Measurements from ENCODE around the gene IVD.

GRCh38 chr15:40369474-40369869 lies 36.1 kb upstream of the IVD start:
- TF ChIP-seq, protein P1, sequence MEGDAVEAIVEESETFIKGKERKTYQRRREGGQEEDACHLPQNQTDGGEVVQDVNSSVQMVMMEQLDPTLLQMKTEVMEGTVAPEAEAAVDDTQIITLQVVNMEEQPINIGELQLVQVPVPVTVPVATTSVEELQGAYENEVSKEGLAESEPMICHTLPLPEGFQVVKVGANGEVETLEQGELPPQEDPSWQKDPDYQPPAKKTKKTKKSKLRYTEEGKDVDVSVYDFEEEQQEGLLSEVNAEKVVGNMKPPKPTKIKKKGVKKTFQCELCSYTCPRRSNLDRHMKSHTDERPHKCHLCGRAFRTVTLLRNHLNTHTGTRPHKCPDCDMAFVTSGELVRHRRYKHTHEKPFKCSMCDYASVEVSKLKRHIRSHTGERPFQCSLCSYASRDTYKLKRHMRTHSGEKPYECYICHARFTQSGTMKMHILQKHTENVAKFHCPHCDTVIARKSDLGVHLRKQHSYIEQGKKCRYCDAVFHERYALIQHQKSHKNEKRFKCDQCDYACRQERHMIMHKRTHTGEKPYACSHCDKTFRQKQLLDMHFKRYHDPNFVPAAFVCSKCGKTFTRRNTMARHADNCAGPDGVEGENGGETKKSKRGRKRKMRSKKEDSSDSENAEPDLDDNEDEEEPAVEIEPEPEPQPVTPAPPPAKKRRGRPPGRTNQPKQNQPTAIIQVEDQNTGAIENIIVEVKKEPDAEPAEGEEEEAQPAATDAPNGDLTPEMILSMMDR (conservative IDR thresholded peaks at IDR 0.05; ENCODE audit: low read depth, low read length) = no peak
- TF ChIP-seq POLR2A (IDR thresholded peaks at IDR 0.05; ENCODE audit: low read depth, low read length) (no peak), RFX5 (IDR thresholded peaks at IDR 0.05; ENCODE audit: low read depth, low read length) (no peak), MAFK (IDR thresholded peaks at IDR 0.05; ENCODE audit: low read depth, low read length) (no peak), FOS (IDR thresholded peaks at IDR 0.05; ENCODE audit: low read depth, low read length) (no peak)

Data from IMR-90 (cell line).